HG03439 (cell line): ENCODE measurements around the gene ZNF598.
"Not testable (repeated sequence)": the region's sequence is repeated elsewhere in the genome, so short reads cannot be mapped to it uniquely, and the experiment has no call there.

Experiments
- ATAC-seq: cut with Tn5 transposase; IDR thresholded peaks from one replicate; pipeline ENCODE4 v1.9.1; 2021; ENCODE audit warnings: mild to moderate bottlenecking, moderate library complexity; ENCODE audit not compliant: unreplicated experiment

Gene ZNF598

DNA sequence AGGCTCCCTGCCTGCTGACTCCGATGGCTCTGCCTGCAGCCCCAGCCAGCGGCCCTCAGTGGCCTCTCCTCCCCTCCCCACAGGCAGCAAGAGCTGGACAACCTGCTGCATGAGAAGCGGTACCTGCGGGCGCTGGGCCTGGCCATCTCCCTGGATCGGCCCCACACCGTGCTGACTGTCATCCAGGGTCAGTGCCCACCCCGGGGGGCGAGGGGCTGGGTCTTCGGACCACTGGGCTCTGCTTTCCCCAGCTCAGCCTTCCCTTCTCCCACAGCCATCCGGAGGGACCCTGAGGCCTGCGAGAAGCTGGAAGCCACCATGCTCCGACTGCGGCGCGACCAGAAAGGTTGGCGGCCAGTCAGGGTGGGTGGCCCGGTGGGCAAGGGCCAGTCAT lies 31.7 kb downstream of the ZNF598 start:
- ATAC-seq = no peak

DNA sequence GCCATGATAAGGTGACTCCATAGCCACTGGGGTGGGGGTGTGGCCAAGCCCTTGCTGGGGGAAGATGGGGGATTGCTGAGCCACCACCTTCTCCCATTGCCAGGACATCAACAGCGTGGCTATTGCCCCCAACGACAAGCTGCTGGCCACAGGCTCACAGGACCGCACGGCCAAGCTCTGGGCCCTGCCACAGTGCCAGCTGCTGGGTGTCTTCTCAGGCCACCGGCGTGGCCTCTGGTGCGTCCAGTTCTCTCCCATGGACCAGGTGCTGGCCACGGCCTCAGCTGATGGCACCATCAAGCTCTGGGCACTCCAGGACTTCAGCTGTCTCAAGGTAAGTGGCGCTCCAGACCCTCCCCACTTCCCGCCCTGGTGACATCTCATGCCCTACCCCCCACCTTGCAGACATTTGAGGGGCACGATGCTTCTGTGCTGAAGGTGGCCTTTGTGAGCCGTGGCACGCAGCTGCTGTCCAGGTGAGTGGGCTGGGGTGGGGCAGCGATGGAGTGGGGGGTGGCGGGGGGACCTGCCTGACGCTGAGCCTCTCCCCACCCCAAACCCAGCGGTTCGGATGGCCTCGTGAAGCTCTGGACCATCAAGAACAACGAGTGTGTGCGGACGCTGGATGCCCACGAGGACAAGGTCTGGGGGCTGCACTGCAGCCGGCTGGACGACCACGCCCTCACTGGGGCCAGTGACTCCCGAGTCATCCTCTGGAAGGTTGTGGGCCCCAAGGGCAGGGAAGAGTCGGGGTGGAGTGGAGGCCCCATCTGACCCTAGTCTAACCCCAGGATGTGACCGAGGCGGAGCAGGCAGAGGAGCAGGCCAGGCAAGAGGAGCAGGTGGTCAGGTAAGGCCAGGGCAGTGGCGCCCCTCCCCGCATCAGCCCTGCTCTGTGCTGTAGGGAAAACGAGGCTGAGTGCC lies 32.4 kb downstream of the ZNF598 start:
- no peak for ATAC-seq

DNA sequence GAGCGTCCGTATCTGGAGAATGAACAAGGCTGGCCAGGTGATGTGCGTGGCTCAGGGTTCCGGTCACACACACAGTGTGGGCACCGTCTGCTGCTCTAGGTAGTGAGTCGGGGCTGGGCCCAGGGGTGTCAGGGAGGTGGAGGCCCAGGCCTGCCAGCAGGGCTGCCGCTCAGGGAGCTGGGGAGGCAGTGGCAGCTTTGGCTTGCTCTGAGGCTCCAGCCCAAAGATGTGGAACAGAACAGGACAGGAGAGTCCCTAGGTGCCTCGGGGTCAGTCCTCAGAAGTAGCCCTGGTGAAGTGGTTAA lies 33.5 kb downstream of the ZNF598 start:
- ATAC-seq = no peak

DNA sequence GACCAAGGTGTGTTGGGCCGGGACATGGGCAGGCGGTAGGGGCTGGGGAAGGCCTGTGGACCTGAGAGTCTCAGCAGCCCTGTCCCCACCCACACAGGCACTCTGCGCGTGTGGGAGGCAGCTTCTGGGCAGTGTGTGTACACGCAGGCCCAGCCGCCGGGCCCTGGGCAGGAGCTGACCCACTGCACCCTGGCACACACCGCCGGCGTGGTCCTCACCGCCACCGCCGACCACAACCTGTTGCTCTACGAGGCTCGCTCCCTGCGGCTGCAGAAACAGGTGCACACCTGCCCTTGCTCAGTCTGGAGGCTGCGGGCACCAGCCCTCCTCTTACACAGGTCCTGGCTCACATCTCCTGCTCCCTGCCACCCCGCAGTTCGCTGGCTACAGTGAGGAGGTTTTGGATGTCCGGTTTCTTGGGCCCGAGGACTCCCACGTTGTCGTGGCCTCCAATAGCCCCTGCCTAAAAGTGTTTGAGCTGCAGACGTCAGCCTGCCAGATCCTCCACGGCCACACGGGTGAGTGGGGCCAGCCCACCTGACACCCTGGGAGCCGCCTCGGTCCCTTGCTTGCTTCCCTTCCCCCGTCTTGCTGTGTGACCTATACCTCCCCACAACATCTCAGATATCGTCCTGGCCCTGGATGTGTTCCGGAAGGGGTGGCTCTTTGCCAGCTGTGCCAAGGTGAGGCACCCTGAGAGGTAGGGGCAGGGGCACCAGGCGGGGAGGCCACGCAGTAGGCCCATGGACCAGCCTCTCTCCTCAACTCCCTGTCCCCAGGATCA lies 34.0 kb downstream of the ZNF598 start:
- no peak for ATAC-seq

DNA sequence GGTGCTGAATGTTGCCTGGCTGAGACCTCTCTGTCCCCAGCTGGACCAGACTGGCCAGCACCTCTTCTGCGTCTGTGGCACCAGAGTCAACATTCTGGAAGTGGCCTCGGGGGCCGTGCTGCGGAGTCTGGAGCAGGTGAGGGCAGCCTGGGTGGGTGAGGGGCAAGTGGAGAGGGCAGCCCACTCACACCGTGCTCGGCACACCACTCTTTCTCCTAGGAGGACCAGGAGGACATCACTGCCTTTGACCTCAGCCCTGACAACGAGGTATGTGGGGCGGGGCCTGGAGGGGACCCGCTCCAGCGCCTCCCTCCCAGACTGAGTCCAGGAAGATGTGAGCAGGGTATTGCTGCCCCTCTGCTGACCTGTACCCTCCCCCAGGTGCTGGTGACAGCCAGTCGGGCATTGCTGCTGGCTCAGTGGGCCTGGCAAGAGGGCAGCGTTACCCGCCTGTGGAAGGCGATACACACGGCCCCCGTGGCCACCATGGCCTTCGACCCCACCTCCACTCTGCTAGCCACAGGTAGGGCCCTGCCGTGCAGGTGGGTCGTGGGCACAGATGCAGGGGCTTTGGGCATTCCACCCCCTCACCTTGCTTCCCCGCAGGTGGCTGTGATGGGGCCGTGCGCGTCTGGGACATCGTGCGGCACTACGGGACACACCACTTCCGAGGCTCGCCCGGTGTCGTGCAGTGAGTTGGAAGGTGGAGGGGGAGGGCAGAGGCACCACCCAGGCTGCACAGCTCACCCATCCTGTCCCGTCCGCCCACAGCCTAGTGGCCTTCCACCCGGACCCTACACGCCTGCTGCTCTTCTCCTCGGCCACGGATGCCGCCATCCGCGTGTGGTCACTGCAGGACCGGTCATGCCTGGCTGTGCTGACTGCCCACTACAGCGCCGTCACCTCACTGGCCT lies 35.2 kb downstream of the ZNF598 start:
- no peak for ATAC-seq

DNA sequence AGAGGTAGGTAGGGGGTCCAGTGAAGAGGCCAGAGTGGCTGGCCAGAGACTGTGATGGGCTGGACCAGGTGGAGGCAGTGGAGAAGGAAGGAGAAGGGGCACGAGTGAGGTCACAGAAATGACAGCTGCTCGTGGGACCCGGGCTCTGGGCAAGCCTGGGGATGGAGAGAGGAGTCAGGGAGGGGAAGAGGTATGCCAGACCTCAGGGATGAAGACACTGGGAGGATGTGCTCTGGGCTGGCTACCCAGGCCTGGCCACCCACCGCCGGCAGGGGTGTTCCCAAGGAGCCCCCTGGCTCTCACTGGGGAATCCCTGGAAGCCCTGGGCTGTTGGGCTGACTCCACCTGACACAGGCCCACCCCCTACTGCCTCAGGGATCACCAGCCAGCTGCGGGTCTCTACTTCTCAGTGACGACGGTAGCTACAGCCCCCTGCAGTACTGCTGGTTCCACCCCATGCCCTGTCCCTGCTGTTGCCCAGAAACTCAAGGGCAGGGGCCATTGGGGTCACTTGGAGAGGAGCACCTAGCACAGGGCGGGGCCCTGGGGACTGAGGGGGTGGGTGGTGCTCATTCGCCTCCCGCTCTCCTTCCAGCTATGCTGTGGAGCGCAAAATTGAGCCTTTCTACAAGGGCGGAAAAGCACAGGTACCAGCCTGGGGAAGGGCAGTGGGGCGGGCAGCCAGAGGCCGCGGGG lies 36.0 kb downstream of the ZNF598 start:
- no peak for ATAC-seq

DNA sequence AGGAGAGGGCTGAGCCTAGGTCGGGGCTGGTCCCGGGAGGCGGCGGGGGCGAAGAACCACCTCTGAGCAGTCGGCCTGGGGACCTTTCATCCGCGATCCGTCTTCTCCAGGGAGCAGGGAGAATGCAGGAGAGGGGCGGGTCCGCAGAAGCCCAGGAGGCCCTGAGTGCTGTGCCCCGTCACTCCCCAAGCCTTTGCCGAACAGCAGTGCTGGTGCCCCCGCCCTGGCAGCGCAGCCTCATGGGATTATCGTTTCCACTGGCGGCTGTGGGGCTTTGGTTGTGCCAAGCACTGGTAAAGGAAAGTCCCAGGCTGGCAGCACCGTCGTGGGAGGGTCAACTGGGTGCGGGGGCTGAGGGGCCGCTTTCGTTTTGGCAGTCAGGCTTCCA lies 37.1 kb downstream of the ZNF598 start:
- no peak for ATAC-seq

DNA sequence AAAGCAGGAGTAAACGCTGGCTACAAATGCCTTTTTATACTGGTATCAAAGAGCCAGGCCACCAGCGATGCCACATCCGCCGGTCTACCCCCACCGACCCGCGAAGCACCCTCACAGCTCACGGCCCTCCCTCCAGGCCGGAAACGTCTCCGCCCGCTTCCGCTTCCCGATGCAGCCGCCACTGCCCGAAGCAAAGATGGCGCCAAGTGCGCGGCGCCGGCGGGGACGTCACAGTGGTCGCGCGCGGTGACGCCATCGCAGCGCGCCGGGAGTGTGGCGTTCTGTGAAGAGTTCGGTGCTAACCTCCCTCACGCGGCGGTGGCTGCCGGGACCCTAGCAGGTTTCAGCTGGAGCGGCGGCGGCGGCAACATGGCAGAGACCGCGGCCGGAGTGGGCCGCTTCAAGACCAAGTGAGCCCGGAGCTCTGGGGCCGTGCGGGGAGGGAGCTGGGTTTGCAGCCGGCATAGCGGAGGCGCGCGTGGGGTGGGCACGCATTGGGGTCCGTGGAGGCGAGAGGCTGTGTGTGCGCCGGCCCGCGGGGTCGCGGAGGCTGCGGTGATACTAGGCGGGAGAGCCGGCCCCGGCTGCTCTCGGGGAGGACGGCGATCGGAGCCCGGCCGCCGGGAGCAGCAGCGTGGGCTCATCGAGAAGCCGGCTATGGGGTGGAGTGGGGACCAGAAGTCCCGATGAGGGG lies 37.7 kb downstream of the ZNF598 start, which contains the start of gene TBL3:
Gene TBL3 (plus strand): TSS at position 258 of the 694 bp plus-strand sequence. CDS start 112 bp downstream, at position 370.
- ATAC-seq = peak; percentile 66

DNA sequence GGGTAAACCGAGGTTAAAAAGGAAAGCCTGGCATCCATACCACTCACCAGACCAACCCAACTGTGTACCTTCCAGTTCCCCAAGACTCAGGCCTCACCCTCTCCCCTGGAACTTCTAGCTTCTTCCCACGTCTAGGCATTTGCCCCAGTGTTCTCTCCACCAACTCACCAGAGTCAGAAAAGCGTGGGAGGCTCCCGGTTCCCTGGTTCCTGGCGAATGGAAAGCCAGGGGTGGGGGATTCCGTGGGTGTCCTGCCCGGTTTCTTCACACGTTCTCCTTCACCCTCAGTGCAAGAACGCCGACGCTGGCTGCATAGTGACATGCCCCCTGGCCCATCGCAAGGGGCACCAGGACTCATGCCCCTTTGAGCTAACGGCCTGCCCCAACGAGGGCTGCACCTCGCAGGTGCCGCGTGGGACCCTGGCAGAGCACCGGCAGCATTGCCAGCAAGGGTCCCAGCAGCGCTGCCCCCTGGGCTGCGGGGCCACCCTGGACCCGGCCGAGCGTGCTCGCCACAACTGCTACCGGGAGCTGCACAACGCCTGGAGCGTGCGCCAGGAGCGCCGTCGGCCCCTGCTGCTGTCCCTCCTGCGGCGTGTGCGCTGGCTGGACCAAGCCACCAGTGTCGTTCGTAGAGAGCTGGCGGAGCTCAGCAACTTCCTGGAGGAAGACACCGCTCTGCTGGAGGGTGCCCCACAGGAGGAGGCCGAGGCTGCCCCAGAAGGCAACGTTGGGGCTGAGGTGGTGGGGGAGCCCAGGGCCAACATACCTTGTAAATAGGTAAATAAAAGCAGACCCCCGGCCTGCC lies 41.3 kb downstream of the ZNF598 start:
- no peak for ATAC-seq

DNA sequence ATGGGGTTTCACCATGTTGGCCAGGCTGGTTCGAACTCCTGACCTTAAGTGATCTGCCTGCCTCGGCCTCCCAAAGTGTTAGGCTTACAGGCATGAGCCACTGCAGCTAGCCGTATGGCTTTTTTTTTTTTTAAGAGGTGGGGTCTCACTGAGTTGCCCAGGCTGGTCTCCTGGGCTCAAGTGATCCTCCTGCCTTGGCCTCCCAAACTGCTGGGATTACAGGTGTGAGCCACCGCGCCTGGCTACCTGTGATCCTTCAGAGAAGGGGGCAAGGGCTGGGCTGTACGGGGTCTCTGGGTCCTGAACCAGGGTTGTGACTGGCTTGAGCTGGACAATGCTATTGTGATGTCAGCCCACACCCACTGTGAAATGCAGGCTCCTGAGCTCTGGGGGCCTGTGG lies 43.2 kb downstream of the ZNF598 start, which contains the start of gene RNF151:
Gene RNF151 (plus strand): TSS at position 397 of the 400 bp plus-strand sequence. CDS start 26 bp downstream, outside the sequence.
- no peak for ATAC-seq

DNA sequence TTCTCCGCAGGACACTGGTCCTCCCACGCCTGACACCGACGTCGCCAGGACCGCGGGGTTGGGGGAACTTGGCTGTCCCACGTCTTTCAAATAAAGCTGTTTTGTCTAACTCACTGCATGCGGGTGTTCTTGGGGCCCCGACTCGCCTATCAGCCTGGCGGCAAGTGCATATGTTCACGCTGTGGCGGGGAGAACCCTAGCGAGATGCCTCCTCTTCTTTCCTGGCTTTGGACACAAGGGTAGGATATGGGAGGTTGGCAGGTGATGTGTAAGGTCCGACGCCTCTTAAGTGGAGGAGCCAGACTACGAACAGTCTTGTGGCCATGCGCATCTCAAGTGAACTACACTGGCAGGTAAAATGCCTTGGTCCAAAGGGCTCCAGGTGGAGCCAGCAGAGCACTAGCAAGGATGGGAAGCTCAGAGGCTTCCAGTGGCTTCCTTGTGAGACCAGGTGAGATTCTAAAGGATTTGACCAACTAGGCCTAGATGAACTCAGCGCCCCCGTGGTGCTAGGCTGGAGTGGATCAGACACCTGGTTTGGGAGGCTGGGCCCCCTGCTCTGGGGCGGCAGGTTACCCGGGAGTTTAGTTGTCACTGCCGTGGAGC lies 44.1 kb downstream of the ZNF598 start:
- ATAC-seq = no peak

DNA sequence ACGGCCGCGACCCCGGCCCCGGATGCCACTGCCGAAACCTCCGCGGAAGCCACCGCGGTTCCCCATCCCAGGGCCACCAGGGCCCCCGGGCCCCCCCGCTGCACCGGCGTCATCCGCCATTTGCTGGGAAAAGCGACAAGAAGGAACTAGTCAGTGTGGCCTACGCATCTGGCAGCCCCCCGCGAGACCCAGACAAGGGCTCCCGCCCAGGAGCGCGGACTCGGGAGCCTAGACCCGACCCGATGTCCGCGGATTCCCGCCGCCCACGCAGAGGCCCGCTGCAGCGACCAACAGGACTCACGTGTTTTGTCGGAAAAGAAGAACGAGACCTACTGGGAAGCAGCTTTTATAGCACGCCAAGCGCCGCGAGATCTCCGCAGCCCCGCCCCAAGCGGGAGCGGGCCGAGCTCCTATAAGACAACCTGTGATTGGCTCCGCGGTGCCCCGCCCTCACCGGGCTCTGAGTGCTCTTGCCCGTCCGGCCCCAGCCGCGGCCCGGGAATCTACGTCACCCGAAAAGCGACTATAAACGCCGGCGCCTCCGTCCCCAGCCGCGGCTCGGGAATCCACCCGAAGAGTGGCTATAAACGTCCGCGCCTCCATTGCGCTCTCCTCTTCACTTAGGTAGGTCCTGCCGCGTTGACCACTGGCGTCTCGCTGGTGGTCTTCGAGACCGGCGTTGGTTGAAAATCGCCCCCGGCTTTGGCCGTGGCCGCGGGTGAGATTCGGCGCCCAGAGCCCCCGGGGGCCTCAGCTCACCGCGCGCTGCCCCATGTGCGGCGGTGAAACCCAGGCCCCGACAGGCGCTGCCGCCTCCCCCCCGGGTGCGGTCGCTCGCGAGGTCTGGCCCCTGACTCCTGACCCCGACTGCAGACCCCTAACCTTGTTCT lies 44.9 kb downstream of the ZNF598 start, which contains the start of gene RPS2:
Gene RPS2 (minus strand): TSS at position 321 of the 890 bp plus-strand sequence. CDS start 201 bp downstream, at position 120.
- ATAC-seq = peak; percentile 78

DNA sequence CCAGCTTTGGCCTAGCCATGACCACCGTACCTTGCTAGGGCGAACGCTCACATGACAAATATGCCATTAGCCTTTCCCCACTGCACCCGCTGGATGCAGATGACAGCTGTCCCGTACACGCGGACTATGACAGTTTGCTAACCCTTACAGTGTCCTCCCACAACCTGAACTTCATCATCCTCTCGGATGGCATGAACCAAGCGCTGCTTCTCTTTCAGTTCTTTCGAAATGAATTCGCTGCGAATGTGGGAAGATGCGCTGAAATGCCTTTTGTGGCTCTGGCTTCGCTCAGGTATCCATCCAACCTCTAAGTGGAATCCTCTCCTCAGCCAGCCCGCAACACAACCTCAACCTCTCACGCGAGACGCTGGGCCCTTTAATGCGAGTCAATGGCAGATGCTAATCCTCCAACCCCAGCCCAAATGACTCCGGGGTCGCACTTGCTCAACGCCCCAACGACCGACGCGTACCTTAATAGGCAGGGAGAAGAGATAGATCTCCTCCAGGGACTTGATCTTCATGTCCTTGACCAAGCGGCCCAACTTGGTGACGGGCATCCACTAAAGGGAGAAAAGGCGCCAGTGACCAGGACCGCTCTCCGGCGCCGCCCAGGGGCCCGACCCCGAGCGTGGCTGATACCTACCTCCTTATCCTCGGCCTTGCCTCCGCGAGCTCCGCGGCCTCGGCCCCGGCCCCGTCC lies 45.7 kb downstream of the ZNF598 start:
- no peak for ATAC-seq

DNA sequence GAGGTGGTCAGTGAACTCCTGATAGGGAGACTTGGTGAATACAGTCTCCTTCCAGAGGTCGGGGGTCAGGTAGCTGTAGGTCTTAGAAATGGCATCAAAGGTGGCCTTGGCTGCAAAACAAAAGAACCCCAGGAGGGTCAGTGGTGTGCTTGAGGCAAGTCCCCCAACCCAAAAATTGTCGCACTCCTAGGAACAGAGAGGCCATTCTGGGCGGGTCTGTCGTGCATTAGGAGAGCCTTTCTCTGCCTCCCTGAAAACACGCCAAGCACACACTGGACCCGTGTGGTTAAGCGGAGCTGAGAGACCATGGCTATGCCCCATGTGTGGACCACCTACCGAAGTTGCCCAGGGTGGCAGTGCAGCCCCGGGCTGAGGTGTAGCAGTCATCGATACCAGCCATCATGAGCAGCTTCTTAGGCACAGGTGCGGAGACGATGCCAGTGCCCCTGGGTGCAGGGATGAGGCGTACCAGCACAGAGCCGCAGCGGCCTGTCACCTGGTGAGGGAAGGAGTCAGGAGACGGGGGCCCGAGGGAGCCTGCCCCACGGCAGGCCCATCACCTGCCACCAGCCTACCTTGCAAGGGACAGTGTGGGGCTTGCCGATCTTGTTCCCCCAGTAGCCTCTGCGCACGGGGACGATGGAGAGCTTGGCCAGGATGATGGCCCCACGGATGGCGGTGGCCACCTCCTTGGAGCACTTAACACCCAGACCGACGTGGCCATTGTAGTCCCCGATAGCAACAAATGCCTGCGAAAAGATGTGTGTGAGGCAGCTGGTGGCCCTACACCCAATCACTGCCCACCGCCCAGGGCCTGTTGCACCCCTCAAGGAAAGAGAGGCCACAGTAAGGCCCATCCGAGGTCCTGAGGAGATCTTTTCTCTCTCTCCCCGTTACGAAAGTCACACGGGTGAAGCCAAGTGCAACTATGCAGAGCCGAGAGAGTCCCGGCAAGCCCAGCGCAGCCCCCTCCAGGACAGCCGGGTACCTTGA lies 47.2 kb downstream of the ZNF598 start:
- not testable (repeated sequence) for ATAC-seq

DNA sequence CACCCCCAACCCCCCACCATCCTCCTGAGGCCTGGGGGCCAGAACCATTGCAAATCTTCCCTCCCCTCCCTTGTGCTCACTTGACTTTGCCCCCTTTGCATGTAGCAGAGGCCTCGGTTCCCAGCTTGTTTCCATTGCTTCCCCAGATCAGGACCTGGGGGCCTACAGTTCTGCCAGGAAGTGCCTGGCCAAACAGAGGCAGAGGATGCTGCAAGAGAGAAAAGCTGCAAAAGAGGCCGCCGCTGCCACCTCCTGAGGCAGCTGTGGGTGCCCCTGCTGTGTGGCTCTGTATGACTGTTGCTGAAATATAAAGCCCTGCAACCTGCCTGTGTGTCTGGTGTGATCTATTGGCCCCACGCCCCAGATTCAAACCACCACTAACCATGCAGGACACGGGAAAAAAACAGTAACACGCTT lies 48.0 kb downstream of the ZNF598 start:
- no peak for ATAC-seq
